ENCODE measurements around the gene ACIN1. TPM values are rescaled to one million over a fixed set of nuclear protein-coding genes. Genes with fewer than 3 reads are reported as not detected.

Gene ACIN1
- total and polyA plus RNA-seq, 2 of the 13 experiments (the other 11 are each of a cell fraction or from before 2014, with no cell fraction given) = 165 to 183 TPM

DNA sequence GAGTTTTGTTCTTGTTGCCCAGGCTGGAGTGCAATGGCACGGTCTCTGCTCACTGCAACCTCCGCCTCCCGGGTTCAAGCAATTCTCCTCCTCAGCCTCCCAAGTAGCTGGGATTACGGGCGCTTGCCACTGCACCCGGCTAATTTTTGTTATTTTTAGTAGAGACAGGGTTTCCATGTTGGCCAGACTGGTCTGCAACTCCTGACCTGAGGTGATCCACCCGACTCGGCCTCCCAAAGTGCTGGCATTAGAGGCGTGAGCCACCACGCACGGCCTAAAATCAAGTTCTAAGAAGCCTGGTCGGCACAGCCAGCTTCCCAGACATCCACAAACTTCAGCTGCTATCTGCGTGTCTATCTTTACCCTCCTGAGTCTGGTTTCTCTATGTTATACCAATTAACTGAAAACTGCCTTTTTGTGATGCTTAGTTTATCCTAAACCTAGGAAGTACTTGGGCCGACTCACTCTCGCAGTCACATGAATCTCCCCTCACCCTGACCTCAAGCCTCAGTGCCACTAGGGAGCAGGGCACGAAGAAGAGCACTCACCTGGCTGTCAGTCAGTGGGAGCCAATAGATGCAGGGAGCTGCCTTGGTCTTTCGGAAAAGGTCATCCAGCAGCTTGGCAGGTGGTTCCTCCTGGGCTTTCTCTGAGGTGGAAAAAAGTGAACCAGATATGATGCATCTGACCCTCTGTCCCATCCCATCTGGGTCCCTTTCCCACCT lies 34.2 kb downstream of the ACIN1 start (continued):
- TF ChIP-seq, protein P1, sequence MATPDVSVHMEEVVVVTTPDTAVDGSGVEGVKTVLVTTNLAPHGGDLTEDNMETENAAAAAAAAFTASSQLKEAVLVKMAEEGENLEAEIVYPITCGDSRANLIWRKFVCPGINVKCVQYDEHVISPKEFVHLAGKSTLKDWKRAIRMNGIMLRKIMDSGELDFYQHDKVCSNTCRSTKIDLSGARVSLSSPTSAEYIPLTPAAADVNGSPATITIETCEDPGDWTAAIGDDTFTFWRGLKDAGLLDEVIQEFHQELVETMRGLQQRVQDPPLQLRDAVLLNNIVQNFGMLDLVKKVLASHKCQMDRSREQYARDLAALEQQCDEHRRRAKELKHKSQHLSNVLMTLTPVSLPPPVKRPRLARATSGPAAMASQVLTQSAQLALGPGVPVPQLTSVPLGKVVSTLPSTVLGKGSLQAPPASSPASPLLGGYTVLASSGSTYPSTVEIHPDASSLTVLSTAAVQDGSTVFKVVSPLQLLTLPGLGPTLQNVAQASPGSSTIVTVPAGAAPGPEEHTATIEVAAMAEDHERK (CRISPR knock-in tag; IDR thresholded peaks at IDR 0.05; ENCODE audit: low read depth) = no peak
- TF ChIP-seq NFKB2 (CRISPR knock-in tag; IDR thresholded peaks at IDR 0.05; ENCODE audit: borderline replicate concordance) (0 out of 2 replicates have a peak, but pooled peaks have one; percentile 34), PRPF4 (IDR thresholded peaks at IDR 0.05; ENCODE audit: low read depth, low read length, poor library complexity, severe bottlenecking) (no peak), ZBTB38 (CRISPR knock-in tag; IDR thresholded peaks at IDR 0.05) (0 out of 2 replicates have a peak, but pooled peaks have one; percentile 8), RBM22 (optimal IDR thresholded peaks at IDR 0.05; ENCODE audit: low read length) (peak; percentile 97), RBFOX2 (IDR thresholded peaks at IDR 0.05; ENCODE audit: low read depth, low read length) (0 out of 2 replicates have a peak, but pooled peaks have one; percentile 15), ZC3H13 (CRISPR knock-in tag; IDR thresholded peaks at IDR 0.05) (no peak), FOXO1 (CRISPR knock-in tag; IDR thresholded peaks at IDR 0.05) (no peak), SALL2 (CRISPR knock-in tag; IDR thresholded peaks at IDR 0.05) (no peak), ZMYM3 (CRISPR knock-in tag; IDR thresholded peaks at IDR 0.05) (no peak), MAFG (CRISPR knock-in tag; IDR thresholded peaks at IDR 0.05) (no peak)
- TF ChIP-seq, protein P2, sequence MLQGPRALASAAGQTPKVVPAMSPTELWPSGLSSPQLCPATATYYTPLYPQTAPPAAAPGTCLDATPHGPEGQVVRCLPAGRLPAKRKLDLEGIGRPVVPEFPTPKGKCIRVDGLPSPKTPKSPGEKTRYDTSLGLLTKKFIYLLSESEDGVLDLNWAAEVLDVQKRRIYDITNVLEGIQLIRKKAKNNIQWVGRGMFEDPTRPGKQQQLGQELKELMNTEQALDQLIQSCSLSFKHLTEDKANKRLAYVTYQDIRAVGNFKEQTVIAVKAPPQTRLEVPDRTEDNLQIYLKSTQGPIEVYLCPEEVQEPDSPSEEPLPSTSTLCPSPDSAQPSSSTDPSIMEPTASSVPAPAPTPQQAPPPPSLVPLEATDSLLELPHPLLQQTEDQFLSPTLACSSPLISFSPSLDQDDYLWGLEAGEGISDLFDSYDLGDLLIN (CRISPR knock-in tag; IDR thresholded peaks at IDR 0.05; ENCODE audit: borderline replicate concordance) = 0 out of 2 replicates have a peak, but pooled peaks have one; percentile 30
- TF ChIP-seq, protein P3, sequence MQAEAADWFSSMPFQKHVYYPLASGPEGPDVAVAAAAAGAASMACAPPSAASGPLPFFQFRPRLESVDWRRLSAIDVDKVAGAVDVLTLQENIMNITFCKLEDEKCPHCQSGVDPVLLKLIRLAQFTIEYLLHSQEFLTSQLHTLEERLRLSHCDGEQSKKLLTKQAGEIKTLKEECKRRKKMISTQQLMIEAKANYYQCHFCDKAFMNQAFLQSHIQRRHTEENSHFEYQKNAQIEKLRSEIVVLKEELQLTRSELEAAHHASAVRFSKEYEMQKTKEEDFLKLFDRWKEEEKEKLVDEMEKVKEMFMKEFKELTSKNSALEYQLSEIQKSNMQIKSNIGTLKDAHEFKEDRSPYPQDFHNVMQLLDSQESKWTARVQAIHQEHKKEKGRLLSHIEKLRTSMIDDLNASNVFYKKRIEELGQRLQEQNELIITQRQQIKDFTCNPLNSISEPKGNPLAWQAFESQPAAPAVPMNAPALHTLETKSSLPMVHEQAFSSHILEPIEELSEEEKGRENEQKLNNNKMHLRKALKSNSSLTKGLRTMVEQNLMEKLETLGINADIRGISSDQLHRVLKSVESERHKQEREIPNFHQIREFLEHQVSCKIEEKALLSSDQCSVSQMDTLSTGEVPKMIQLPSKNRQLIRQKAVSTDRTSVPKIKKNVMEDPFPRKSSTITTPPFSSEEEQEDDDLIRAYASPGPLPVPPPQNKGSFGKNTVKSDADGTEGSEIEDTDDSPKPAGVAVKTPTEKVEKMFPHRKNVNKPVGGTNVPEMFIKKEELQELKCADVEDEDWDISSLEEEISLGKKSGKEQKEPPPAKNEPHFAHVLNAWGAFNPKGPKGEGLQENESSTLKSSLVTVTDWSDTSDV (CRISPR knock-in tag; IDR thresholded peaks at IDR 0.05) = peak; percentile 27; the same call in 1 of the 2 replicates
- TF ChIP-seq, protein P4, sequence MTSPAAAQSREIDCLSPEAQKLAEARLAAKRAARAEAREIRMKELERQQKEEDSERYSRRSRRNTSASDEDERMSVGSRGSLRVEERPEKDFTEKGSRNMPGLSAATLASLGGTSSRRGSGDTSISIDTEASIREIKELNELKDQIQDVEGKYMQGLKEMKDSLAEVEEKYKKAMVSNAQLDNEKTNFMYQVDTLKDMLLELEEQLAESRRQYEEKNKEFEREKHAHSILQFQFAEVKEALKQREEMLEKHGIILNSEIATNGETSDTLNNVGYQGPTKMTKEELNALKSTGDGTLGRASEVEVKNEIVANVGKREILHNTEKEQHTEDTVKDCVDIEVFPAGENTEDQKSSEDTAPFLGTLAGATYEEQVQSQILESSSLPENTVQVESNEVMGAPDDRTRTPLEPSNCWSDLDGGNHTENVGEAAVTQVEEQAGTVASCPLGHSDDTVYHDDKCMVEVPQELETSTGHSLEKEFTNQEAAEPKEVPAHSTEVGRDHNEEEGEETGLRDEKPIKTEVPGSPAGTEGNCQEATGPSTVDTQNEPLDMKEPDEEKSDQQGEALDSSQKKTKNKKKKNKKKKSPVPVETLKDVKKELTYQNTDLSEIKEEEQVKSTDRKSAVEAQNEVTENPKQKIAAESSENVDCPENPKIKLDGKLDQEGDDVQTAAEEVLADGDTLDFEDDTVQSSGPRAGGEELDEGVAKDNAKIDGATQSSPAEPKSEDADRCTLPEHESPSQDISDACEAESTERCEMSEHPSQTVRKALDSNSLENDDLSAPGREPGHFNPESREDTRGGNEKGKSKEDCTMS (CRISPR knock-in tag; conservative IDR thresholded peaks at IDR 0.05) = no peak

All from HepG2 (cell line).